HG03196 (cell line): ENCODE measurements around the gene FBXO9.

Source experiments
- ATAC-seq: cut with Tn5 transposase; IDR thresholded peaks from one replicate; pipeline ENCODE4 v1.9.1; 2021; ENCODE audit not compliant: unreplicated experiment

FBXO9 gene

DNA sequence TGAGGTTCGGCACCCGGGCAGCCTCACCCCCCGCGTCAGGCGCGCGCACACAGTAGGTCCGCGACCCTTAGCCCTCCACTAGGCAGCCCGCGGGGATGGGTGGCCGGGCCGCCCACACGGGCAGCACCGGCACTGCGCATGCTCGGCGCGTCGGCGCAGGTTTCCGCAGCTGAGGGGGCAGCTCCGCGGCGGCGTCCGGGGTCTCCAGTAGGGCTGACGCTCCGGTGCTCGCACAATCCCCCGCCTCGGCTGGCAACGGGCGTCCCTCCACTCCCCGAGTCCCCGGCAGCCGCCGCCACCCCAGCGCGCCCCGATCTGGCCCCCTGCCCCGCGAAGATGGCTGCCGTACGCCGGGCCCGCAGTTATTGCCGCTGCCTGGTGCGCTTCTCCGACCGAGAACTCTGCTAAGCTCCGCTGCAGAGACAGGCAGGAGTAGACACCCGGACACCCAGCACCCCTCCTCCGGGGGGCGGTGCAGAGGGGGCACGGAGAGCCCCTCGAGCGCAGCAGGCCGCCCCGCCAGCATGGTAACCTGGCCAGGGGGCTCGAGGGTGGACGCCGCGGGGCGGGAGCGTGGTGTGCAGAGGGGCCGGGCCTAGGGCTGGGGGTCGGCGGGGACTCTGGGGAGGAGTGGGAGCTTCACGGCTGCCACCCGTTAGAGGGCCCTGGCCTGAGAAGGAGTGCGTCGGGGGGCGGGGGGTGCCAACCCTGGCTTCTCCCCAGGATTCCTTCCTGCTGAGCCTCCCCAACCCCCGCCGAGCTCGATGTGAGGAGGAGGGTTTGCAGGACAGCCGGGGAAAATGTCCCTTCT, at the start of gene FBXO9:
FBXO9 (plus strand) TSS at position 139 of the 811 bp plus-strand sequence; CDS start at position 525, 386 bp downstream.
- ATAC-seq: peak; percentile 43

DNA sequence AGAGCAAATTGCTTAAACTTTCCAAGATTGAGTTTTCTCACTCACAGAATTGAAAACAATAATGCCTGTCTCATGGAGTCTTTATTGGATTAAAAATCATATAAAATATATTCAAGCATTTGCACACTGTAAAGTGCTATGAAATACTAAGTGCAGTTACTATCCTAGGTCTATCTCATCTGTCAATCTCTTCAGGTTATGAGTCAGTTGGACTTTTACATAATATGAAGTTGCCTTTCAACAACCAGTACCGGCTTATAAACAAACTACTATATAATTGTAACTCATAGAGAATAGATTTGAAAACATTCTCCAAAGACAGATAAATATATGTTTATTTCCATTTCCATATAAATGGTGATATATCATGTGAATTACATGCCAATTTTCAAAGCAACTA, 49.7 kb upstream of the FBXO9 start:
- ATAC-seq: no peak

DNA sequence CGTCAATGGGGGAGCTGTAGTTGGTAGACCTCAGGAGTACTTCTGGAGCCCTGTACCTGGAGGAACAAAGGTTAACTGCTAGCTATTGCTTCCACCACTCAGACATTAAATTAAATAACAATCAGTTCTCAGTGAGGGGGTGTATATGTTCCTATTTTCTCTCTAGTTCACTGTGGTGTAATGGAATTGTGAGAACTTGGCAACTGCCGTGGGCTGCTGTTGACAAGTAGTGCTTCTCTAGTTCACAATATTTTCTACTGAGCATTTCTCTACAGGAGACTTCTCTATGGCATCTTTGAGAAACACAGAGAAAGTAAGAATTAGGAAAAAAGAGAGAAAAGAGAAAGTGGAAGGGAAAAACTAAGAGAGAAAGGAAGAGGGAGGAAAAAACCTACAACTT, 46.8 kb upstream of the FBXO9 start:
- ATAC-seq: no peak

DNA sequence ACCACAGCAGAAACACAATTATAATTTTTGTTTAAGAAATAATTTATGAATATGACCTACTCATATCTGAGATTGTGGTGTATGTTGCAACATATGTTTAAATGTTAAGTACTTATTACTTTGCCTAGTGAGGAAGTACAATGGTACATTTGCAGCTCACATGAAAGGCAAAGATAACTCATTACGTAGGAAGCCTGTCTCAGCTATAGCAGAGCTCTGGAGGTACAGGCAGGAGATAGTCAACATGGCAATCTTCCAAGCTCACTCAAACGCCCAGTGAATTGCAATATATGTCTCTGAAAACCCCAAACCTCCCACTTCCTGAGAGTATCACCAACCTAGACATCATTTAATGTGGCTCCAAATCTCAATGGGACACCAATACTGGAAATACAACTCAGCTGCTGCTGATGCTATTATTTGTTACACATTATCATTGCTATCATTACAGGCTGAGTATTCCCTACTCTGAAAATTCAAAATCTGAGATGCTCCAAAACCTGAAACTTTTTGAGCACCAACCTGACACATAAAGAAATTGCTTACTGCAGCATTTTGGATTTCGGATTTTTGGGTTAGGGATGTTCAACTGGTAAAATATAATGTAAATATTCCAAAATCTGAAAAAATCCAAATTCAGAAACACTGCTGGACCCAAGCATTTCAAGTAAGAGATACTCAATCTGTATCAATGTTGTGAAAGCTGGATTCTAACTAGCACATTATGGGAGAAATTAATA, 45.0 kb upstream of the FBXO9 start:
- ATAC-seq: no peak

DNA sequence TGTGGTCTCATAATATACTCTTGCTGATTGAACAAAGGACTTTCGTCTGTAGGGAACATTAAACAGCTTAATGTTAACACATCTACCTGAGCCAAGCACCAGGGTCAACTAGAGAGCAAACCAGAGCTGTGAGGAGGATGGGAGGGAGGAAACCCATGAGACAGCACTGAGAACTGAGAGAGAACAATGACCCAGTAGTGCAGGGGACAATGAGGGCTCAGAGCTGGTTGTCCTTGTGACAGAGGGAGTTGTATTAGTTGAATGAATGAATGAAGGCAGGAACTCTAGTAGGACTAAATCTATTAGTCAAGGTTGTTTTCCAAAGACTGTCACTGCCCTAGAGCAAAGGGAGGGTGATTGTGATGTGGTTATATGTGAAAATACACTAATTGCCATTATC, 41.9 kb upstream of the FBXO9 start:
- ATAC-seq: no peak

DNA sequence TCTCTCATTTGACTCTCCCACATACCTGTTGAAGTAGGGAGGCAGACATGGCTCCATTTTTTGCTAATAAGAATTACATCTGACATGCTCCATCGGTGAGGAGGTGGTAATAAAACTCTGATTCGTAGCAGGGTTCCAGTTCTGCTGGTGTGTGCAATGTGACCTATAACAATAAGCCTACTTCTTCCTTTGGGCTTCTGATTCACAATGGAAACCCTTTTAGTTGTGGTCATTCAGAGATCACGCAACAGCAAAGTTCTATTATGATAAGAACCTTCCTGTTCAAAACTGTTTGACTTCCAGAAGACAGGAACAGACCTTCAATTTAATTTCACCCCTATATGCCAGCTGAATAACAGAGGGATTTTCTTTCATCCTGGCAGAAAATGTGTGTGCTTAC, 38.7 kb upstream of the FBXO9 start:
- ATAC-seq: no peak

DNA sequence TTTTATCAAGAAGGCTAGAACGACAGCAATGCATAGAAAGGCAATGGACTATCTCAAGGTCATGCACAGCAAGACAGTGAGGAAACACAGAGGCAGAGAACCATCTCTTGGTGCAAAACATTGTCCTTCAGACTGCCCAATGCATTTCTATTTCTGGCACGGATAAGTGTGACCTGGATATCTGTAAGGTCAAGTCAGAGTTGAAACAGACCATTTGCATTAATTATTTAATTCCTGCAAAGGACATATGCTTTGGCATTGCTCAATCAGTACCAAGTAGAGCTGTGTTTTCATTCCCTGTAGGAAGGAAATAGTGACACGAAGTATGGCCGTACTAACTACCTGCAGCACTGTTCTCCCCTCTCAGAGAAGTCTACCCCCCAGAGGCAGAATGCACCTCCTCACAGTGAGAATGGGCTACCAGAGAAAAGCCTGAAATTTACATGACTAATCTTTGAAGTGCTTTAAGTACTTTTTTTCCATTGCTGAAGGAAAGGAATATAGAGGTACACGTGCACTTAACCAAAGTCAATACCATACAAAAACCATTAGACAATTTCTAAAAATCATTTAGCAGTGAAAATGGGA, 38.0 kb upstream of the FBXO9 start:
- ATAC-seq: no peak

DNA sequence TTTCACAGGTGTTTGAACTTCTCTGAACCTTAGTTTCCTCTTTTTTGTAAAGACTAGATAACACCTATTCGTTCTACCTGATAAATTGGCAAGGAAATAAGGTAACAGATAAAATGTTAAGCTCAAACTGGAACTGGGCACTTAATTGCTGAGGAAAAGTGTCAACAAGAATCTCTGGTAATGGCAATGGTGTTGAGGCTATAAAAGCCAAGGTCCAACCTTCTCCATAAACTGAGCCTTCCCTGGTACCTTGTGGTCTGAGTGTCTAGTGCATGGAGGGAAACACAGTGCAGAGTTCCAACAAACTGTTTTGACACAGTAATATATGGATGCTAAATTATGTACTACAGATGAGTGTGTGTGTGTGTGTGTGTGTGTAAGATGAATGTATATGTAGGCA, 36.7 kb upstream of the FBXO9 start:
- no peak for ATAC-seq

DNA sequence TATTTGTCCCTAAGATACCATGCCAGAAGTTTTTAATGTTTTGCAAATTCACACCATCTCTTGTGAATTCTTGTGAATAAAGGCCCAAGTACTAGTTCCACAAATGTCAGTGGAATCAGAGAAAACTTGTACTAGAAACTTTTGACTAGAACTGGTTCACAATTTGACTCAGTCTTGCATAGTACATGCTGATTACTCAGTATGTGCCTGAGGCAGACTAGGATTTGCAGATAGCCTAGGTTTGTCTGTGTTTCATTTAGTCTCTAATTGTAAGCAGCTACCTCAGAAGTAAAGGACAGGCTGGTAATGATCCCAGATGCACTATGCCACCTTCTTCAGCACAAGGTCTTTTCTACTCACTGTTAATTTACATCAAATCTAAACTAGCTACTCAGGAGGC, 35.9 kb upstream of the FBXO9 start:
- ATAC-seq: no peak

DNA sequence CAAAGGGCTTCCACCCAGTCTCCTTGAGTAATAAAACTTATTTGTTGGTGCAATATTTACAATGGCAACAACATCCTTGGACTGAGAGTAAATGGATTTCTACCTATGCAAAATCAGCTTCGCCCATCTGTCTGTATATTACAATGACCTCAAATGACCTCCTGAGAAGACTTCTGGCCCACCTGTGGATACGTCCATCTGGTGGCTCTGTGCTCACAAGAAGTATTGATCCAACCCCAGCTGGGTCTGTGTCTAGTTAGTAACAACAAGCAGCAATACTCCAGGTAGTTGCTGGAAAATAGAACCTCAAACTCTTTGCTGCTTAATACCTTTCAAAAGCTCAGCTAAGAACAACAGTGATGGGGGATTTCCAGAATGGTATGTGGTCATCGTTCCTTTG, 35.4 kb upstream of the FBXO9 start:
- ATAC-seq: no peak

DNA sequence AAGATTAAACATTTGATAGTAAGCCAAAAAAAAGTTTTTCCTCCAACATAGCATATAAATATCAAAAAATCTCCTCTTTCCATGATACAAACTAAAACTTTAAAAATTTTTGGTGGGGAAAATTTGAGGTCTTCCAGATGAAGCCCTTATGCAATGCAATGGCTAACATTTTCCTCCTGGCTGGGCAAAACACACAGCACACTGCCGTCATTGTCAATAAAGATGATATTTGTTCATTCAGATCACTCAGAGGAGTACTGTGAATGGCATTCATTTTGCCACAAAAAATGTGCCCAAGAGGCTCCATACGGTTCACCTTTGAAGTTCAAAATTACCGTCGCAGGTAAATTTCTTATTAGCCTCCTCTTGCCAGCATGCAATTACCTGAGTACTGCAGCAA, 33.9 kb upstream of the FBXO9 start:
- ATAC-seq: no peak

DNA sequence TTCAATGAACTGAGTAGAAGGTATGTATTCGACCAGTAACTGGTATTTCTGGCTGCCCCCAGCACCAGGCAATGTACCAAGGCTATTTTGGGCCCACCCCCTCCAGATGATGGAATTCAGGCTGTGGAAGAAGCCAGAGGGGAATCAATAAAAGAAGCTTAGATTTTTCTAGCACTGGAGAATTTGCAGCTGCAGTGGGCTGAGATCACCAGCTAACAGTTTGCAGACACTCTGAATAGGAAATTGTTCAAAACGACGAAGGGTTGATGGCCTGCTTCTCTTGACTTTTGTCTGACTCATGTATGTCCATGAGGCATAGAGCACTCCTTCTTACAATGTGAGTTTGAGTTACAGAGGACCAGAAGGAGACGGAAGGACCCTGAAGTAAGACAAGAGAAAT, 32.4 kb upstream of the FBXO9 start:
- no peak for ATAC-seq

DNA sequence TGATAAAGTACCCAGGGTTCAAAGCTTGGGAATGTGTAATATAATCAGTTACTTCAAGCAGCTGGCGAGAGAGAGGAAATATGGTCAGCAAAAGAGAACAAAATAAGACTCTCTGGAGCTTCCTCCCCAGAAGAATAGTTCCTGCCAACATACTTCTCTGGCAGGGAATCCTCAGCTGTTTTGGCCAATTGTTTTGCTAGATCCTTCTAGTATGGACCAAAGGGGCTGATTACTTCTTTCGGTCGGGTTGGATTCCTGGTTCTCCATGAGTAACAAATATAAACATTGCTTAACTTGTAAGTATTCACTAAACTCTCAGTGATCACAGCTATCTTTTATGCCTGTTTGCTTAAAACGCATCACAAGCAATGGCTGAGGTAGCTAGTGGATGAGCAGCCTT, 31.4 kb upstream of the FBXO9 start:
- ATAC-seq: no peak

DNA sequence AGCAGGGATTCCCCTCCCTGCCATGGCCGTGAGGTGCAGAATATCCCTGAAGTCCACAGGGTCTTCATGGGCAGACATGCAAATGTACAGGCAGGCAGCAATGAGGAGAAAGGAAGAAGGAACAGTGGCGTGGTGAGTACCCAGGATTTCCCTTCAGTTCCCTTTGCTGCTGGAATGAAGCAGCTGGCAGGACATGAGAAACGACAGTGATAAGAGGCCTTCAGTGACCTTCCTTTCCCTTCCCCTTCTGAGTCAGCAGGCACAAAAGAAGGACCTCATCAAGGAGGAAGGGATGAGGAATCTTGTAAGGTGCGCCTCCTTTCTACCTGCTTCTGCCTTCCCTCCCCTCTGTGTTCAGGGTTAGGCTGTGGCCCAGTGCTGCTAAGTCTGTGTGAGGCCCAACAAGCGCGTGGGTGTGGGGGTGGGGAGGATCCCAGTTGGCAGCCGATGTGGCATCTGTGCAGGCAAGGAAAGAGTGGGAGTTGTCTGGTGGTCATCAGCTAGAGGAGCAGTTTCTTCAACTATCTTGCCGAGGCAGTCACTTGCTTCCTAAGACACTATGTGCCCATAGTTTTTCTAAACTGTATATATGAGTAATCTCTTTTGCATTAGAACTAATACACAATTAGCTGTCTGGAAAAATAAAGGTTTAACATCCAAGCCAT, 29.5 kb upstream of the FBXO9 start:
- no peak for ATAC-seq

DNA sequence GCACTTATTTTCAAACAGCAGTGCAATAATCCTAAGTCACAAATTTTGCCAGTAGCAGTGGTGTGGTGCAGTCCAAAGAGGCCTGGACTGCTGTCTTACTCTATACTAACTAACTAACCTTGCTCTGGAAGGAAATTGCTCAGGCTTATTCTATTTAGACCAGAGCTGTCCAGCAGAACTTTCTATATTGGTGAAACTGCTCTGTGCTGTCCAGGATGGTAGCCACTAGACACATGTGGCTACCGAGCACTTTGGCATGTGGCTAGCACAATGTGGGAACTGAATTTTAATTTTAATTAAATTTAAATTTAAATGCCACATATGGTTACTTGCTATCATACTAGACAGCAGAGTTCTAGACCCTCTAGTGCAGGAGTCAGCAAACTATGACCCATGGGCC, 27.1 kb upstream of the FBXO9 start:
- no peak for ATAC-seq

DNA sequence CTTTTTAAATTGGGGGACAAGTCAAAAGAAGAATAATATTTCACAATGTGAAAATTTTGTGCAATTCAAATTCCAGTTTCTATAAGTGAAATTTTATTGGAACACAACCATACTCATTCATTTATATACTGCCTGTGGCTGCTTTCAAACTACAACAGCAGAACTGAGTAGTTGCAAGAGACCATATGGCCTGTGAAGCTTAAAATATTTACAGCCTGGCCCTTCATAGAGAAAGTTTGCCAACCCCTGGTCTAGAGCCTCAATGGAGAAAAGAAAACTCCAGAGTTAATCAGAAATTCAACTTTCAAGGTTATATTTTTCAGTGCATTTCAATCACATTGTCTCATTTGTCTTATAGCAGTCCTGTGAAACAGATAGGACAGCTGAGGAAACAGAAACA, 26.6 kb upstream of the FBXO9 start:
- no peak for ATAC-seq

DNA sequence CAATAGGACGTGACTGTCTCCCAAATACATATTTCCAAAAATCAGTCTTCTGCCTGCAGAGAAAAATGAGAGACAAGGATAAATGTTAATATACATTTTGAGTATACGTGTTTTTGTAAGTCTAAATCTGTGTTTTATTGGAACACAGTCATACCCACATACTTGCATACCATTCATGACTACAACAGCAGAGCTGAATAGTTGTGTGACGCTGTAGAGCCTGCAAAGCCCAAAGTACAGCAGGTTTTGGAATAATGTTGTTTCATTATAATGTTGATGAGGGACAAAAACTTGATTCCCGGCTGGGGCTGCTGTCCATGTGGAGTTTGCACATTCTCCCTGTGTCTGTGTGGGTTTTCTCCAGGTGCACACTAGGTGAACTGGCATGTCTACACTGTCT, 23.8 kb upstream of the FBXO9 start:
- ATAC-seq: no peak

DNA sequence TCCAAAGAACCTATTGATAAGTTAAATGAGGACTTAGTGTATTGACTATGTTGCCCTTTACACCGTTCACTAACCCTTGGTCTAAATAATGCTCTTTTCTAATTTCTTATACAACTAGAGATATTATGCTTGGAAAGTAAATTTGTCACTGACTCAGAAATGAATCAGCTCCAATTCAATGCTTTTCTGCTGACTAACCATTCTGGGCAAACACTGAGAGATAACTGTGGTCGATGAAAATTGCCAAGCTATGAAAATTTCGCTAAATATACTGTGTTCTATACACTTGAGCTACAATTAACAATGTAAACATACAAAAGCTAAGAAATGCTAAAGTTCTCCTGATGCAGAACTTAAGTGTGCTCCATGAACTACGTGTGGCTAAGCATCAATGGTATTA, 23.1 kb upstream of the FBXO9 start:
- no peak for ATAC-seq

DNA sequence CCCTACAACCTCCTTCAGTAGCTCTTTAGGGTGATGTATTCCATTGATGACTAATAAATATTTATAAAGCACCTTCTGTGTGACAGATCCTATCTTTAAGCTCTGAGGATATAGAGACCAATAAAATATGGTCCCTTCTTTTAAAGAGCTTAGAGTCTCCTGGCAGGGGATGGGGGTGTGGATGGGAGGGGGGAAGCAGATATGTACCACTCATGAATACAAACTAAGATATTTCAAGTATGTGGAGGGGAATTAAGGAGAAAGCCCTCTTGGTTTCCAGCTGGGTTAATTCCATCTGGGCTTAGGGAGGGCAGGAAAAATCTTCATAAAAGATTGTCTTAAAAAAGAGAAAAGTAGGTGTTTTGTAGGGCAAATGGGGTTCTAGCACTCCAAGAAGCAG, 21.6 kb upstream of the FBXO9 start:
- no peak for ATAC-seq

DNA sequence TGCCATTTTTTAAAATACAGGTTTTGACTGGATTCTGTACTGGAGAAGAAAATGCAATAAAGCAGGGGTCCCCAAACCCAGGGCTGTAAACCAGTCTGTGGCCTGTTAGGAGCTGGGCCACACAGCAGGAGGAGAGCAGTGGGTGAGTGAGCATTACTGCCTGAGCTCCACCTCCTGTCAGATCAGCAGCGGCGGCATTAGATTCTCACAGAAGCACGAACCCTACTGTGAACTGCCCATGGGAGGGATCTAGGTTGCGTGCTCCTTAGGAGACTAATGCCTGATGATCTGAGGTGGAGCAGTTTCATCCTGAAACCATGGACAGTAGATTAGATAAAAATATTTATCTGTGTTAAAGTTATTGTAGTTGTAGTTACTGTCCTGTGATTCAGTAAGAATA, 21.1 kb upstream of the FBXO9 start:
- no peak for ATAC-seq

DNA sequence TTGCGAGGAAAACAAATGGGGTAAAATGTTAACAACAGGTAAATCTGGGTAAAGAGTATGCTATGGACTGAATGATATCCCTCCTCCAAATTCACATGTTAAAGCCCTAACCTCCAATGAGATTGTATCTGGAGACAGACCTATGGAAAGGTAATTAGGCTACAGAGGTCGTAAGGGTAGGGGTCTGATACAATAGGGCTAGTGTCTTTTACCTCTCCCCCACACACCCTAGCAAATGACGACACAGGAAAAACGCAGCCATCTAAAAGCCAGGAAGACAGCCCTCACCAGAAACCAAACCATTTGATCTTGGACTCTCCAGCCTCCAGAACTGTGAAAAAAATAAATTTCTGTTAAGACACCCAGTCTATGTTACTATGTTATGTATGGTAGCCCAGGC, 20.6 kb upstream of the FBXO9 start:
- ATAC-seq: no peak
